NCI-H1417 (cell line): Measurements from ENCODE around the gene SHISA9.
"Not testable (repeated sequence)": the region's sequence is repeated elsewhere in the genome, so short reads cannot be mapped to it uniquely, and the experiment has no call there.

ENCODE experiments used
- DNase-seq, 3 experiments: peaks; one replicate each; lab custom pipeline; 2025; lab: John Stamatoyannopoulos, UW

The SHISA9 gene

GRCh38 chr16:12901597-12902461, at the start of gene SHISA9:
TSS of gene SHISA9 (plus strand) at chr16:12901598.
- DNase-seq = peak; percentile 20 to 61 (median 44)

DNA sequence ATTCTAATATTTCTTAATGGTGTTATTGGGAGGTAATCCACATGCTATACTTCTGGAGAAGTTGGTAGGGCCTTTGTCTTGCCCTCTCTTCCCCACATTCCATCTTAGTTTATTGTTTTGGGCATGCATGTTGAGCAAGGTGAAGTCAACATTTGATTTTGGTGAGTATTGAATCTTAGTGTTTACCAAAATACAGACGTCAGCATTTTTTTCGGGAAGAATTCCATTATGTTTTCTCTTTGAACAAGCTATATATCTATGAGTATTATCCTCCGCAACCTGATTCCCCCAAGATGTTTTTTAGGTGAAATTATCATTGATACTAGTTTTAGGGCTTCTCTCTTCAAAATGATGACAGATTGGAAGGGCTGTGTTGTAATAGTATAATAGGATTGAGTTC, 47.4 kb upstream of the SHISA9 start:
- DNase-seq = no peak

DNA sequence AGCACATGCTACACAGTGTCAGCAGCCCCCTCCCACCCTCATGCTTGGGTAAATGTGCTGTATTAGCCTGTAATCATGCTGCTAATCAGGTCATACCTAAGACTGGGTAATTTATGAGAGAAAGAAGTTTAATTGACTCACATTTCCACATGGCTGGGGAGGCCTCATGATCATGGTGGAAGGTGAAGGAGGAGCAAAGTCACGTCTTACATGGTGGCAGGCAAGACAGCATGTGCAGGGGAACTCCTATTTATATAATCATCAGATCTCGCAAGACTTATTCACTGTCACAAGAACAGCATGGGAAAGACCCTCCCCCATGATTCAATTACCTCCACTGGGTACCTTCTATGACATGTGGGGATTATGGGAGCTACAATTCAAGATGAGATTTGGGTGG, 44.0 kb upstream of the SHISA9 start:
- not testable (repeated sequence) for DNase-seq

DNA sequence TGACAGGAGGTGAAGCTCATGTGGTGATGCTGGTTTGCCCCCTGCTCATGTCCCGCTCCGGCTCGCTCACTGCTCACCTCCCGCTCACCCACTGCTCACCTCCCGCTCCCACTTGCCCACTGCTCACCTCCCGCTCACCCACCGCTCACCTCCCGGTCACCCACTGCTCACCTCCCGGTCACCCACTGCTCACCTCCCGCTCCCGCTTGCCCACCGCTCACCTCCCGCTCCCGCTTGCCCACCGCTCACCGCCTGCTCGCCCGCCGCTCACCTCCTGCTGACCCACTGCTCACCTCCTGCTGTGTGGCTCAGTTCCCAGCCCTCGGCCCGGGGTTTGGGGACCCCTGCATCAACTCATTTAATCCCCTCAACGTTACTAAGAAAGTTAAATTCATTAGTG, 39.1 kb upstream of the SHISA9 start:
- no peak for DNase-seq

GRCh38 chr16:12862941-12863340, 38.5 kb upstream of the SHISA9 start:
- no peak for DNase-seq

DNA sequence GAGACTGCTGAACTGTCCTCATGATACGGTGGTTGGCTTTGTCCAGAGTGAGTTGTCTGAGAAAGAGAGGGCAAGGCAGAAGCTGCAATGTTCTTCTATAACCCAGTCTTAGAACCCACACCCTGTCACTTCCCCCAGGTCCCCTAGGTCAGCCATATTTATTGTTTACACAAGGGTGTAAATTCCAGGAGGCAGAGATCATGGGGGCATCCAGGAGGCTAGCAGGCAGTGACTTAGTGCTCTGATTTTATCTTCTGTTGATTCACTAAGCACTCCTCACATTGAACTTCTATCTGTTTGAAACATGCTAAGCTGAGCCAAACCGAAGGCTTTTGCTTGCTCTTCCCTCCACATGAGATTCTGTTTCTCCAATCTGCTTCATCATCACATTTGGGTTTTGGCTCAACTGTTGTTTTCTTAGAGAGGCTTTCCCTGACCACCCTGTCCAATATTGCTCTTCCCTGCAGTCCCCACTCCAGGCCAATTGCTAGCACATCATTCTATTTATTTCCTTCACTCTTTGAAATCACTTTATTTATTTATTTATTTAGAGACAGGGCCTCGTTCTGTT, 34.3 kb upstream of the SHISA9 start:
- no peak for DNase-seq

GRCh38 chr16:12868169-12868568, 33.2 kb upstream of the SHISA9 start:
- DNase-seq = peak in 2 of 3 experiments; percentile 54 to 62

- no peak for DNase-seq
These were observed 32.6 kb upstream of the SHISA9 start for GRCh38 chr16:12868788-12869187.

DNA sequence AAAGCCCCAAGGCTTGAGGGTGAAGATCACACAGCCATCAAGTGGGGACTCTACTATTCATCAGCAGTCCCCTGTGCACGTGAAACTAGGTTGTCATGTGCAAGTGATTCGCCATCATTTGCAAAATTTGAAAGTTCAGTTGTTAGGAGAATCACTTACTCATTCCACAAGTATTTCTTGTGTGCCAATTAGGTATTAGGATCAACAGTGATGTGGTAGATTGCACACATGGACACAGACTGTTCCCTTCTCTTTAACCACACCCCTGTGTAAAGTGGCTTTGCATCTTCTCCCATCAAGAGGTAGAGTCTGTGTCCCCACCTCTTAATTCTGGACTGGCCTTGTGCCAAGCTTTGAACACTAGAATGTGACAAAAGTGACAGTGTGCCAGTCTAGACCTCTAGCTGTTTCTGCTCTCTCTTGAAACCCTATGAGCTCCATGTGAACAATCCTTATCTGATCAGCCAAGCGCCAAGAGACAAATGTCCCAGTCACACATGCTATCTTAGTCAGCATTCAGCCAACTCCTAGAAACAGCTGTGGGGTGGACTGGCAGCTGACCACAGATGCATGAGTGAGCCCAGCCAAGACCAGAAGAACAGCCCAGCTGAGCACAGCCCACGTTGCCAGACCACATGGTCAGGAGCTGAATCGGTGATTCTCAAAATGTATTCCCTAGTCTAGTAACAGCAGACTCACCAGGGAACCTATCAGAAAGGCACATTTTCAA, 31.5 kb upstream of the SHISA9 start:
- DNase-seq = no peak

DNA sequence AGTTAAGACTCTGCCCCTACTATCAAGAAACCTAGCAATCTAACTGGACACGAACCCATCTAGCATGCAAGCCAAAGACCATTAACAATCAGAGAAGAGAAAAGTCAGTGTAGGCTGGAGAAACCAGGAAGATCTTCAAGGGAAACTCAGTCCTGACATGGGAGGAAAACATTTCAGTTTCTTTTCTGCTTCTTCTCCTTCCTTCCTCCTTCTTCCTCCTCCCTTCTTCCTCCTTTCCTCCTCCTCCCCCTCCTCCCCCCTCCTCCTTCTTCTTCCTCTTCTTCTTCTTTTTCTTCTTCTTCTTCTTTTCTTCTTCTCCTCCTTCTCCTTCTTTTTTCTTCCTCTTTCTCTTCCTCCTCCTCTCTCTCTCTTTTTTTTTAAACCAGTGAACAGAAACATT, 29.6 kb upstream of the SHISA9 start:
- no peak for DNase-seq

GRCh38 chr16:12874186-12874585, 27.2 kb upstream of the SHISA9 start:
- DNase-seq = peak in 1 of 3 experiments; percentile 6

DNA sequence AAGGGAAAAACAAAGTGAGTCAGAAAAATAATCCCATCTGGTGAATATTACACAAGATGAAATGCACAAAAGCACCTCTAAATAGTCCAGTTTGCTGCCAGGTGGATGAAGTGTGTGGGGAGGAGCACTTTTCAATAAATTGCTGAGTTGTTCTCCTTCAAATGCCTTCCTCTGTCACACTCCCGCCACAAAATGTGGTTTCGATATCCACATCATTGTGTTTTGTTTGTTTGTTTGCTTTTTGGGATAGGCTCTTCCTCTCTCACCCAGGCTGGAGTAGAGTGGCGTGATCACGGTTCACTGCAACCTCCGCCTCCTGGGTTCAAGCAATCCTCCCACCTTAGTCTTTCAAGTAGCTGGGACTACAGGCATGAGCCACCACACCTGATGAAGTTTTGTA, 24.6 kb upstream of the SHISA9 start:
- DNase-seq = peak in 1 of 3 experiments; percentile 26

DNA sequence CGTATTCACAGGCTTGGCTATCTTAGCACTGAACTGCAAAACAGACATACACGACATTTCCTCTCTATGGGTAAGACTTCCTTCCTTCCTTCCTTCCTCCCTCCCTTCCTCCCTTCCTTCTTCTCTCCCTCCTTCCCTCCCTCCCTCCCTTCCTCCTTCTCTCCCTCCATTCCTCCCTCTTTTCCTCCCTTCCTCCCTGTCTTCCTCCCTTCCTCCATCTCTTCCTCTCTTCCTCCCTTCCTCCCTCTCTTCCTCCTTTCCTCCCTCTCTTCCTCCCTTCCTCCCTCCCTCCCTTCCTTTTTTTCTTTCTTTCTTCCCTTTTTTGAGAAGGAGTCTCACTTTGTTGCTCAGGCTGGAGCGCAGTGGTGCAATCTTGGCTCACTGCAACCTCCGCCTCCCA, 22.4 kb upstream of the SHISA9 start:
- no peak for DNase-seq

GRCh38 chr16:12879812-12880211, 21.6 kb upstream of the SHISA9 start:
- DNase-seq = no peak

GRCh38 chr16:12881182-12881581, 20.2 kb upstream of the SHISA9 start:
- DNase-seq = no peak

DNA sequence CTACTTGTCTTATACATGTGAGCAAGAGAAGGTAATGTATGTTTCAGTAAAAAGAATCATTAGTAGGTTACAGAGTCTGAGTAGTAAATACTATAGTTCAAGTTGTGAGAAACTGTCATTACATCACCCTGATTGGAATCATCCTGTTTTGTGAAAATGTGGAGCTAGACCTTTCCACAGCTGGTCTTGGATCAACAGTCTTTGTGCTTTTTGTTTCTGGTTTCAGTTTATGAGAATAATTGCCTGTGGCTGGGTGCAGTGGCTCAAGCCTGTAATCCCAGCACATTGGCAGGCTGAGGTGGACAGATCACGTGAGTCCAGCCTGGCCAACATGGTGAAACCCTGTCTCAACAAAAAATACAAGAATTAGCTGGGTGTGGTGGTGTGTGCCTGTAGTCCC, 19.7 kb upstream of the SHISA9 start:
- no peak for DNase-seq

GRCh38 chr16:12885742-12886141, 15.7 kb upstream of the SHISA9 start:
- DNase-seq = no peak

- DNase-seq = no peak
These were observed 9.6 kb upstream of the SHISA9 start for GRCh38 chr16:12891836-12892235.

DNA sequence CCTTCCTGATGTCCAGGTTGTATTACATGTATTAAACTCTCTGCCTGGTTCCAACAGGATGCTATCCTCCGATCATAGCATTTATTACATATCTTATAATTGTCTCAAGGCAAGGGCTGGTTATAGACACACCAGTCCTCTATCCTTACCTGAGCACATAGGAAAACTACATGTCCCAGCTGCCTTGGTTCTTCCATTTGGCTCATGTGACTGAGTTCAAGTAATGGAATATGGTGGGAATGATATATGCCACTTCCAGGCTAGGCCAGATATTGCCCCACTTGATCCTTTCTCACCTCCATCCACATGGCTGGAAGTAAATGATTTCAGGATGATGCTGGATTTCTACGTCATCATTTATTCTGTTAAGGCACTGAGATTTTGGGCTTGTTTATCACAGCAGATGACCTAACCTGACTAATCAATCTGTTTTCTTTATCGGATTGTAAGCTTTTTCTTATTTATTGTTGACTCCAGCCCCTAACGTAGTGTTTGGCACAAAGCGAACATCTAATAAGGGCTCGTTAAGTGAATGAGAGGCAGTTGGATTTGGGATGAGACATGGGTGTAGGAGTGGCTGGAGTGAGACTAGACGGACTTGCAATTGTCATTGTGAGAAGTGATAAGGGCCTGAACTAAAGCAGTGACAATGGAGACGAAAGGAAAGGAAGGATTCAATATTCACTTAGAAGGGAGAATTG, 8.2 kb upstream of the SHISA9 start:
- DNase-seq = peak in 1 of 3 experiments; percentile 5

GRCh38 chr16:12896562-12896961, 4.8 kb upstream of the SHISA9 start:
- DNase-seq = peak in 2 of 3 experiments; percentile 3 to 22

GRCh38 chr16:12898551-12898950, 2.8 kb upstream of the SHISA9 start:
- peak in 2 of 3 experiments; percentile 58 to 82 for DNase-seq

GRCh38 chr16:12899529-12900143, 1.8 kb upstream of the SHISA9 start:
- peak in 1 of 3 experiments; percentile 7 for DNase-seq
